OCI-LY7 (cell line): ENCODE measurements around the gene TUBGCP6. TPM values are rescaled to one million over a fixed set of nuclear protein-coding genes. Genes with fewer than 3 reads are reported as not detected.
A peak's percentile ranks its signal among the peaks of the same experiment; 100 is the strongest.

Experiments
- BruUV-seq: library from RNA; stranded (reverse); fragments of 400-500 nt; replicated peaks from 2 replicates; lab custom pipeline; 2021; lab: Mats Ljungman, UMichigan
- CTCF ChIA-PET: fragments of 300-600 bp; sonication (Branson Sonifier 250); formaldehyde crosslinking; loops from one replicate; lab custom pipeline; 2022; ENCODE audit warnings: antibody characterized with exemption; ENCODE audit not compliant: unreplicated experiment; lab: Charles Lee
- POLR2A ChIA-PET: fragments of 300-600 bp; sonication (Branson Sonifier 250); formaldehyde crosslinking; loops from one replicate; lab custom pipeline; 2022; ENCODE audit warnings: antibody characterized with exemption; lab: Charles Lee
- DNase-seq: peaks from one replicate; pipeline ENCODE4 v3.0.0-alpha.2; 2015; ENCODE audit warnings: low spot score
- H2AFZ ChIP-seq: fragments of 200-600 bp; sonication (generic), shearing (Covaris generic); 2 replicates; pipeline ENCODE4 v1.6.1; 2014; ENCODE audit warnings: mild to moderate bottlenecking, antibody characterized with exemption, low read length, moderate library complexity
- H3K27ac ChIP-seq: fragments of 200-600 bp; sonication (generic); 2 replicates; pipeline ENCODE4 v1.5.1; 2014; ENCODE audit warnings: mixed run types, low read depth, mild to moderate bottlenecking, moderate library complexity, low read length, inconsistent platforms; ENCODE audit not compliant: poor library complexity, severe bottlenecking
- H3K36me3 ChIP-seq: fragments of 200-600 bp; sonication (generic); 2 replicates; pipeline ENCODE4 v1.6.1; 2014; ENCODE audit warnings: mild to moderate bottlenecking, antibody characterized with exemption, low read length, moderate library complexity, mixed read lengths; ENCODE audit not compliant: insufficient read depth
- H3K4me1 ChIP-seq: fragments of 200-600 bp; sonication (generic); 2 replicates; pipeline ENCODE4 v1.5.1; 2014; ENCODE audit warnings: mild to moderate bottlenecking, low read length; ENCODE audit not compliant: insufficient read depth, poor library complexity, severe bottlenecking
- H3K4me2 ChIP-seq: fragments of 200-600 bp; sonication (generic); 2 replicates; pipeline ENCODE4 v1.6.1; 2014; ENCODE audit warnings: mild to moderate bottlenecking, low read length
- H3K4me3 ChIP-seq: fragments of 200-600 bp; sonication (generic); 2 replicates; pipeline ENCODE4 v1.5.1; 2014; ENCODE audit warnings: mild to moderate bottlenecking, low read depth, low read length; ENCODE audit not compliant: poor library complexity, severe bottlenecking
- H3K79me2 ChIP-seq: fragments of 200-600 bp; sonication (generic); 2 replicates; pipeline ENCODE4 v1.6.1; 2016; ENCODE audit warnings: low read depth, mild to moderate bottlenecking, low read length, moderate library complexity, mixed read lengths; ENCODE audit not compliant: insufficient read depth
- H3K9me2 ChIP-seq: fragments of 200-600 bp; sonication (generic); 2 replicates; pipeline ENCODE4 v1.6.1; 2016; ENCODE audit warnings: mild to moderate bottlenecking, low read length, mixed read lengths; ENCODE audit not compliant: insufficient read depth
- H3K9me3 ChIP-seq: fragments of 200-600 bp; sonication (generic); 2 replicates; pipeline ENCODE4 v1.6.1; 2014; ENCODE audit warnings: mild to moderate bottlenecking, mixed run types, low read length, mixed read lengths
- H4K20me1 ChIP-seq: fragments of 200-600 bp; sonication (generic); 2 replicates; pipeline ENCODE4 v1.6.1; 2014; ENCODE audit warnings: mild to moderate bottlenecking, antibody characterized with exemption, low read length, moderate library complexity, mixed read lengths; ENCODE audit not compliant: insufficient read depth
- EZH2phosphoT487 ChIP-seq: fragments of 200-600 bp; sonication (generic); IDR thresholded peaks from 2 replicates; pipeline ENCODE4 v1.6.1; 2018; ENCODE audit warnings: low read depth, borderline replicate concordance, mild to moderate bottlenecking, mixed run types, antibody characterized with exemption, low read length, moderate library complexity, mixed read lengths
- intact Hi-C: fragments of 100-400 bp; cut with micrococcal nuclease; formaldehyde crosslinking; loops from one replicate; pipeline ENCODE4 v1.10.0; 2022; ENCODE audit not compliant: unreplicated experiment
- total RNA-seq, 2 experiments: library from RNA; depleted of rRNA in 1 of 2; stranded (reverse); fragments of >200 nt in 1 of 2; shearing (Covaris generic) in 1 of 2; gene quantifications; 2 replicates each; pipeline ENCODE4 v1.2.3, GENCODE V29; 2014 to 2022
- TF ChIP-seq, protein P1 (sequence below): fragments of 200-600 bp; sonication (generic); conservative IDR thresholded peaks from 2 replicates; pipeline ENCODE4 v1.5.1; 2014; ENCODE audit warnings: mild to moderate bottlenecking, antibody characterized with exemption, low read length, moderate library complexity, mixed read lengths

The TUBGCP6 gene
- total RNA-seq, 2 experiments from 2014 or later, result 57.7 to 63.2 TPM

DNA sequence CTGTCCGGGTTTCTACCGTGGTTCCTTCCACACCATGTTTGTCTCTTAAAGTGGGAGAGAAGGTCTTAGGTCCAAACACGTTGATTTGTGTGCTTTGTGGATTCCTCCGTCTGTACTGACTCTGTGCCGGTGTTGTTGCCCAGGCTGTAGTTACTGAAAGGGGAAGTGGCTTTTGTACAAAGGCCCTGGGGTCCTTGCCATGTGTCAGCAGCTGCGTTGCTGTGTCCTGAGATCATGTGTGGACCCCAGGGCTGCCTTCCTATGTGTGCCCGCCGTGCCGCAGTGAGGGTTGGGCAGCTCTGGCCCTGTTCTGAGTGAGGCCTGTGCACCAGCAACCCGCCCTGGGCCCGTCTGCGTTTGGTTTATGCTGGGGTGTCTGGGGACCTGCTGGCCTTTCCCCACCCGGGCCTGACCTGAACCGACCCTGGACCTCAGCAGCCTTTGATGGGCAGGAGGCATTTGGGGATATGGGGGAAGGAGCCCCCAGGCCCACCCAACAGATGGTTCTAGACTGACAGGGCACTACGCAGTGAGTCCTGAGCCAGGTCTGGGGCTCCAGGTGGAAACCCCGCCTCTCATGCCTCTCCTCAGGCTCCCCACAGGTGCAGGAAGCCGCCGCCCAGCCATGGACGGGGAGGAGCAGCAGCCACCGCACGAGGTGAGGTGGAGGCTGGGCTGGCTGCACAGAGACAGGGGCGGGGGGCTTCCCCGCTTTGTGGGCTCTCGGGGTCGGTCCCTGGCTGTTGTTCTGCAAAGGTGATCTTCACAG, 52.2 kb downstream of the TUBGCP6 start:
- intact Hi-C loops, result loop anchor here (5.0 kb wide), 3 partner anchors 125 to 280 kb away; no protein-coding TSS in a partner anchor
- Histone ChIP-seq H3K4me2 (peak overlapping the region; percentile 96), H4K20me1 (no peaks in the 10 kb centered on the region), H3K36me3 (peaks cover 62% of the 10 kb centered on the region), H3K9me3 (no peaks in the 10 kb centered on the region), H3K9me2 (no peaks in the 10 kb centered on the region), H3K79me2 (peaks cover 31% of the 10 kb centered on the region; the same call in 1 of the 2 replicates), H3K4me3 (peak overlapping the region; percentile 68), H2AFZ (no peak overlapping the region), H3K27ac (peak overlapping the region; percentile 99), H3K4me1 (peaks cover 67% of the 10 kb centered on the region)
- no TSS peak for BruUV-seq
- peak; percentile 83 for DNase-seq
- POLR2A ChIA-PET, result no interaction called here
- CTCF ChIA-PET, result no interaction called here
- no peak for TF ChIP-seq EZH2phosphoT487
- TF ChIP-seq, protein P1, sequence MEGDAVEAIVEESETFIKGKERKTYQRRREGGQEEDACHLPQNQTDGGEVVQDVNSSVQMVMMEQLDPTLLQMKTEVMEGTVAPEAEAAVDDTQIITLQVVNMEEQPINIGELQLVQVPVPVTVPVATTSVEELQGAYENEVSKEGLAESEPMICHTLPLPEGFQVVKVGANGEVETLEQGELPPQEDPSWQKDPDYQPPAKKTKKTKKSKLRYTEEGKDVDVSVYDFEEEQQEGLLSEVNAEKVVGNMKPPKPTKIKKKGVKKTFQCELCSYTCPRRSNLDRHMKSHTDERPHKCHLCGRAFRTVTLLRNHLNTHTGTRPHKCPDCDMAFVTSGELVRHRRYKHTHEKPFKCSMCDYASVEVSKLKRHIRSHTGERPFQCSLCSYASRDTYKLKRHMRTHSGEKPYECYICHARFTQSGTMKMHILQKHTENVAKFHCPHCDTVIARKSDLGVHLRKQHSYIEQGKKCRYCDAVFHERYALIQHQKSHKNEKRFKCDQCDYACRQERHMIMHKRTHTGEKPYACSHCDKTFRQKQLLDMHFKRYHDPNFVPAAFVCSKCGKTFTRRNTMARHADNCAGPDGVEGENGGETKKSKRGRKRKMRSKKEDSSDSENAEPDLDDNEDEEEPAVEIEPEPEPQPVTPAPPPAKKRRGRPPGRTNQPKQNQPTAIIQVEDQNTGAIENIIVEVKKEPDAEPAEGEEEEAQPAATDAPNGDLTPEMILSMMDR, result no peak

DNA sequence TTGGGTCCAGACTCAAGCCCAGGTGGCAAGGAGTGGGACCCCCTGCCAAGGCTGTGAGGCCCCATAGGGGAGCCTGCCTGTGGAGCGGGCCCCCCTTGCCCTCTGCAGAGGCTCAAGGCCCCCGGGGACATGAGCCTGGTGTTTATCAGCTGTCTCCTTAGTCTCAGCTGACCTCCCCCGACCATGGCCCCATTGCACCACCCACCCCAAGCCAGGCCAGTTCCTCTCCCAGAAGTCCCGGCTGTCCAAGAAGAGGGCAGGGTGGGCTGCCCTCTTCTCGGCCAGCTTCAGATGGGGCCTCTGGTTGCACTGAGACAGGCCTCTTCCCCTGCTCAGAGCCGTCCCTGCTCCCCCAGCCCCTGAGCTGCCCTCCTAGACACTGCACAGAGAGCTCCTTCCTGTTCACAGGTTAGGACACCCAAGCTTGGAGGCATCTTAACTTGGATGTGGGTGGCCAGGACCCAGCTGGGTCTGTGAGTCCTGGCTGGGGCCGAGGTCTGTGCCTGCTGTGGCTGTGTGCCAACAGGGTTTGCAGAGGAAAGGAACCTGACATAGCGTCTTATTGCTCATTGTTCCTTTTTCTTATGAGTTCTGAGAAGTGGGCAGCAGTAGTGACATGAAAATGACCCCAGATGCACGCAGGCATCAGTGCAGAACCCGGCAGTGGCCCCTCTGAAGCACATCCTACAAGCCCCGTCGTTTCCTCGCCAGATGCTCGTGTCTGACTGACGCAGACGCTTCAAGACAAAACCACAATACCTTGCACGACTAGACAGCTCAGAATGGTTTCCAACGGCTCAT, 53.7 kb downstream of the TUBGCP6 start:
- Histone ChIP-seq H3K4me1 (peaks cover 73% of the 10 kb centered on the region), H3K9me2 (no peaks in the 10 kb centered on the region), H2AFZ (no peak overlapping the region), H3K4me2 (peak overlapping the region; percentile 96), H3K4me3 (peak overlapping the region; percentile 68), H3K79me2 (peaks cover 46% of the 10 kb centered on the region), H3K36me3 (peaks cover 56% of the 10 kb centered on the region), H4K20me1 (no peaks in the 10 kb centered on the region), H3K27ac (peak overlapping the region; percentile 99), H3K9me3 (no peaks in the 10 kb centered on the region)
- DNase-seq, result peak; percentile 94
- ChIA-PET POLR2A (interaction anchor here (0.9 to 1.7 kb wide), 2 partner anchors 17 to 70 kb away, joined by 6 to 7 read pairs; partner anchors contain the start of gene MAPK12), CTCF (no interaction called here)
- TF ChIP-seq, protein P1, result no peak
- no peak for TF ChIP-seq EZH2phosphoT487
- intact Hi-C loops, result loop anchor here (2.0 to 5.0 kb wide), 4 partner anchors 90 to 281 kb away; no protein-coding TSS in a partner anchor
- BruUV-seq, result no TSS peak
